GM18526 (cell line): ENCODE data around the gene LRRIQ4.

Experiments
- POLR2A ChIP-seq: IDR thresholded peaks from 3 replicates; pipeline ENCODE4 v1.6.1; 2011; ENCODE audit not compliant: insufficient read length; ENCODE audit errors: extremely low read depth

Gene LRRIQ4

DNA sequence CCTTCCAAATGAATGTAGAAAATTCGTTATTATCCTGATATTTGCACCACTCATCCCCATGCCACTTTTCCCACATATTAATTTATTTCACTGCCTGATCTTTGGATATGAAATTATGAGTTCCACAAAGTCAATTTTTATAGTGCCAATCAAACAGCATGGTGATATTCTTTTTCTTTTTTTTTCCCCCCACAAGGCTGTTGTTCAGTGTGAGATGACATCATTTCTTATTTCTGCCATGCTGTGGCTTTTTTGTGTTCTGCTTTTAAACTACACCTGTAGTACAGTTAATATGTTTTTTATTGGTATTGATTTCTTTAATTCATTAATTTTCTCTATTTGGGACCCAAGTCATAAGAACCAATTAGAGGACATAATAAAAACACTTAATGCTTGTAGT, 24.9 kb upstream of the LRRIQ4 start:
- no peak for TF ChIP-seq POLR2A

DNA sequence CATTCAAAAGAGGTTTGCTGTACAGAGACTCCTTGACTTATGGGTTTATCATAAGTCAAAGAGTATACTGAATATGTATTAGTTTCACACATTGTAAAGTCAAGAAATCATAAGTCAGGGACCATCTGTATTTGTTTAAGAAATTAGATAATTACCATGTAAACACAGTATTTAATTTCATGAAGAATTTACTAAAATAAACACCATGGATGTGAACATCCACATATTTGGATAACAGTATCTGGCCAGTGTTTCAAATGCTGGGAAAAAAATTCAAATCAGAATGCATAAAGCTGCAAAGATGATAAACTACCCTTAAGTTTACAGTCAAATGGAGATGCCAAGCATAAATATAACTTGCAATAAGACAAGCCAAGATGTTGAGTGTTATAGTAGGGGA, 22.5 kb upstream of the LRRIQ4 start:
- no peak for TF ChIP-seq POLR2A

DNA sequence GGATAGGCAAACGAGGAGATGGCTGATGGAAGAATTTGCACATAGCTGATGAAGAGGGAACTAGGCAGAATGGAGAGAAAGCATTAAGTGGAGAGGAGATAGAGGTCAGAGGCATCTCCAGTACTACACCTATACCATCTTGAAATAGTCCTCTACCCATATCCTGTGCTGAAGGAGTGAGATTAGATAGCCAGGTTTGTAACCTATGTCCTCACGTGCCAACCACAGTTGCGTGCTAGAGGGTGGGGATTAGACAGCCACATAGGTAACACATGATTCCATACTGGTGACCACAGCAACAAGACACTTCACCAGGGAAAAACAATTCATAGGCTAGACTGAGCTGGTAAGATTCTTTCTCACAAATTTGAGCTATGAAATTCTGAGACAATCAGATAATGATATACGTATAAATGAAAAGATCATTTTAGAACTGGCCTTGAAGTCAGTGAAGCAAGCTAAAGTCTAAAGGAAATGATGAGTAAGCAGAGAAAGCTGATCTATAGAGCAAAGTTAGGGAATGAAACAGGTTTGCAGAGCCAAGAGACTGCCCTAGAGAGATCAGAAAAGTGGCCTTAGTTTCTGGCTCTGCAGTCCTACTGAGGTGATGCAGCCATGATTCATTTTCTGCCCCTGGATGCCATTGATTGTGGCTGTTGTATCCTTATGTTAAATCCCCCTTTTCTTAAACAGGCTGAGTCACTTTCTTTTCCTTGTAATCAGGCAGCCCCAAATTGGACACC, 21.8 kb upstream of the LRRIQ4 start:
- no peak for TF ChIP-seq POLR2A

DNA sequence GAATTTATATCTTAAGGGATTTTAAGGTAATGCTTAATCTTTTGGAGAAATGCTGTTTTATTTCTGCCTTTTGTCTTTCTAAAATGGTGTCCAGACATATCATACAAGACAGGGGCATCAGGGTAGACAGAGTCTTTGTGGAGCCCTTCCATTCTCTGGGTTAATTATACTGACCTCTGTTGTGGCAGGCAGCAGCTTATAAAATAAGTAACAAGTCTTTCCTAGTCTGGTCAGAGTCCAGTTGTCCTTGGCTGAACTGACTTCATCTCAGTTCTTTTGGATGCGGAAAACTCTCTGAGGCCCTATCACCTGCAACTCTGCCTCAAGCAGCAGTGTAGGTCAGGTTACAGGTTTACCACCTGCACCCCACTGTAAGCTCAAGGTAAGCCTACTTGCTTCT, 20.3 kb upstream of the LRRIQ4 start:
- no peak for TF ChIP-seq POLR2A

DNA sequence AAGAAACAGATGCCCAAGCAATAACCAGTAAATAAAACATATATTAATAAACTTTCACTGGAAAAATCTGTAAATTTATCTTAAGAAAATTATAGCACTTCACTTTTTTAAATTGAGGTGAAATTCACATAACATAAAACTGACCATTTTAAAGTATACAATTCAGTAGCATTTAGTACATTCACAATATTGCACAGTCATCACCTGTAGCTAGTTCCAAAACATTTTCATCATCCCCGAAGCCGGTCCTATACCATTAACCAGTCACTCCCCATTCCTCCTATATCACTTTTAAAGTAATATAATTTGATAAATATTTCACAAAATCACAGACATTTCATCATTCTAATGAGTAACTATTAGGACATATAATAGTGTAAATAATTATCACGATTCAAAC, 8.0 kb upstream of the LRRIQ4 start:
- TF ChIP-seq POLR2A, result no peak

DNA sequence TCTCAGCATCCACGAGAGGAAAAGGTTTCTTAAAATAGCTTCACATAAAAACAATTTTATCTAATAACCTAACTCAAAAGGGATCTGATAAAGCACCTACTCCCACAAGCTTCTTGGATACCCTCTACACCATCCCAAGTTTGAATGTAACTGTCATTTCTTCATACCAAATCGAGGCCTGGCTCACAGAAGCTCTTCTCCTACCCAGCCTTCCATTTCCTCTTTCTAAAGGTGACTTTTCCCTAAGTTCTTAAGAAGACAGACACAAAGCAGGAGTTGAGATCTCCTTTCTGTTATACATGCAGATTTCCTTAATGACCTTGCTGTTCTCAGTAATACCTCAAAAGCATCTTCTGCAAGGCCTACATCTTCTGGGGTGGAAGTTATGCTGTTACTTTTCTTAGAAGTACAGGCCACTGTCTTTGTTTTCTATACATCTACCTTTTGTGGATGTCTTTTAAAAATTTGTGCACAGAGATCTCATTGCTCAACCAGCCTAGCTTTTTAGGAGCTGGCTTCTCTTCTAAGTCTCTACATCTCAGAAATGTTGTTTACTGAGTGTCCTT, 3.4 kb upstream of the LRRIQ4 start:
- TF ChIP-seq POLR2A, result no peak

DNA sequence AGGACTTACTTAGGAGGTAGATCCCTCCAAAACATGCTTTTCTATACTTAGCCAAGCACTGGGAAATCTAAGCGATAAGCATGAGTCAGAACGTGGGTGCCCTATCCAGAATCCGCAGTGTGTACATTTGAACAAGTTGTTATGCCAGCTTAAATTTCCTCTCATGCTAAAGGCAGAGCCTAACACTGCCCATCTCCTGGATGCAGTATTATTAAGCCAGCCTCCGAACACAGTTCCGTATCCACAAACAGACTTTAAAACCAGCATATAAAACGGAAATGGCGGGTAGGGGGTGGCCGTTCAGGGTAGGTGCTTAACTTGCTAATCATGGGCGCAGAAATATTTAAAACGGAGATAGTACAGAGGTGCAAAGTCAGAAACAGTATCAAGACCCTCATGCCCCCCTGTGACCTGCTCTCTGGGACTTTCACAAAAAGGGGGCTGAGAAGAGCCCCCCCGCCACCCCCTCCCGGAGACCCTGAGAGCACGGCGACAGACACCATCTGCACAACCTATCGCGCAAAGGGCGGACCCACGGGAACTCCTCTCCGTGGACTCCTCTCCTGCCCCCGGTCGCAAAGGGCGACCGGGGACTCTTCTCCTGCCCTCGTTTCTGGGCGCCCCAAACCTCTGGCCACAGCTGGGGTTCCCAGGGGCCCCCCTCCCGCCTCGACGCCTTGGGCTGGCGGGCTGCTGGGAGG, 889 bp upstream of the LRRIQ4 start:
- TF ChIP-seq POLR2A, result no peak

DNA sequence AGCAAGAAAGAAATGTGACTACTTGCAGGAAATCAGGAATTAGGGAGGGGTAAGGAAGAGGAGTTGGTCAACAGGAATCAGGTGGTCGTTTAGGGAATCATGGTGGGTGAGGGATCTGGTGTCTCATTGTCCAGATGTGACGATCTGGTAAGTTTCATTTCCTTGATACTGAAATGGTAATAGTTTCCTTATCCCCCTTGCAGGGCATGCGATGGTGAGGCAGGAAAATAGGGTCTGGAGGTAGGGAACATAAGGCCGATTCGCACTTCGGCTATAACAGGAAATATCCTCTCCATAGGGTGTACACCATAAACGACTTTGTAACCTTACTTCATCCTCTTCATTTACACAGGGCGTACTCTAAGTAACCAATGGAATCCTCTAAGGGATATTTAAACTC, 608 bp downstream of the LRRIQ4 start:
- no peak for TF ChIP-seq POLR2A

DNA sequence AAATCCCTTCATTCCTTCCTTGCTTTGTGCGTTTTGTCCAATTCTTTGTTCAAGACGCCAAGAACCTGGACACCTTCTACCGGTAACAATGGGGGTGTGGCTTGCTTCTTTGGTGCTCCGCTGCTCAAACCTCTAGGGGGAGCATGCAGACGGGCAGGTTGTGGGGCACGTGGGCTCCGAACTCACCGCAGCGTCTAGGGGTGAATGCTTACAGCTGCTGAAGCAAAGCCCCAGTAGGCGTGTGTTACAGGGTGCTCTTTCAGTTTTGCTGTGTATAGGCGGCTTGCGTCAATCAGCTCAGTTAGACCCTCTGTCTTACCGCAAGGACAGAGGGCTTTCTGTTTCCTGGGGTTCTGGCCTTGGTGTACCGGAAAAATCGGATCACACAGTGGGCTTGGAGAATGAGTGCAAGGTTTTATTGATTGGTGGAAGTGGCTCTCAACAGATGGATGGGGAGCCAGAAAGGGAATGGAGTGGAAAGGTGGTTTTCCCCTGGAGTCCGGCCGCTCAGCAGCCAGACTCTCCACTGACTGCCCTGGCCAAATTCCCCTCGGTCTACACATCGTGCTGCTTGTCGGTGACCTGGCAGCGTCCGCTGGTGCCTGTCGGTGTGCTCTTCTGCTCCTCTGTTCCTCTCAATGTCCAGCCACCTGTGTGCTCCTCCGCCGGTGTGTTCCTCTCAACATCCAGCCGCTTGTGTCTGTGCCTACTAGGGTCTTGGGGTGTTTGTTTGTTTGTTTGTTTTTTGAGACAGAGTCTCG, 1.3 kb downstream of the LRRIQ4 start:
- TF ChIP-seq POLR2A, result no peak

DNA sequence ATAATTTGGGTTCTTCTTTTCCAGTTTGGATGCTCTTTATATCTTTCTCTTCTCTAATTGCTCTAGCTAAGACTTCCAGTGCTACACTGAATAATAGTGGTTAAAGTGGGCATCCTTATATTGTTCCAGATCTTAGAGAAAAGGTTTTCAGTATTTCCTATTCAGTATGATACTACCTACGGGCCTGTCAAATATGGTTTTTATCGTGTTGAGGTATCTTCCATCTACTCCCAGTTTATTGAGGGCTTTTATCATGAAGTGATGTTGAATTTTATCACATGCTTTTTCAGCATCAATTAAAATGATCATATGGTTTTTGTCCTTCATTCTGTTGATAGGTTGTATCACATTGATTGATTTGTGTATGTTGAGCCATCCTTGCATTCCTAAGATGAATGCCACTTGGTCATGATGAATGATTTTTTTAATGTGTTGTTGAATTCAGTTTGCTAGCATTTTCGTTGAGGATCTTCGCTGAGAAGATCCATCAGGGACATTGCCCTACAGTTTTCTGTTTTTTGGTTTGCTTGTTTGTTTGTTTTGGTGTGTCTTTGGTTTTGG, 3.0 kb downstream of the LRRIQ4 start:
- TF ChIP-seq POLR2A, result no peak

DNA sequence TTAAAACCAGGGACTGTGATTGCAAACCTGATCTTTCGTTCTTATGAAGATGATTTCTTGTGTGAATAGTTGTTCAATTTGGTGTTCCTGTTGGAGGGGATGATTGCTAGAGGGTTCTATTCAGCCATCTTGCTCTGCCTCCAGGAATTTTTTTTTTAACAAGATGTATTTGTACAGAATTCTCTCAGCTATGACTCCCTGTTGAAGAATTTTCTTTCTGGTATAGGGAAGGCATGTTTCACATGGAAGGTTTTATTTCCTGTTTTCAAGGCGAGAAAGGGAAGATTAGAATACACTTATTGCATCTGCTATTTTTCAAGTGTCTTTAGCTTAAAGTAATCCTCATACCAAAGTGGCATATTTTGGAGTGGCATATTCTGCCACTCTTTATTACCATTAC, 5.6 kb downstream of the LRRIQ4 start:
- TF ChIP-seq POLR2A, result no peak

DNA sequence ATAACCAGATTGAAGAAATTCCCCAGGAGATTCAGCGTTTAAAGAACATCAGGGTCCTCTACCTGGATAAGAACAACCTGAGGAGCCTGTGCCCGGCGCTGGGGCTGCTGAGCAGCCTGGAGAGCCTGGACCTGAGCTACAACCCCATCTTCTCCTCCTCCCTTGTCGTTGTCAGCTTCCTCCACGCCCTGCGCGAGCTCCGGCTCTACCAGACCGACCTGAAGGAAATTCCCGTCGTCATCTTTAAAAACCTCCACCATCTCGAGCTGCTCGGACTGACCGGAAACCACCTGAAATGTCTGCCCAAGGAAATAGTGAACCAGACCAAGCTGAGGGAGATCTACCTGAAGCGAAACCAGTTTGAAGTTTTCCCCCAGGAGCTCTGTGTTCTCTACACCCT, 9.4 kb downstream of the LRRIQ4 start:
- TF ChIP-seq POLR2A, result no peak

DNA sequence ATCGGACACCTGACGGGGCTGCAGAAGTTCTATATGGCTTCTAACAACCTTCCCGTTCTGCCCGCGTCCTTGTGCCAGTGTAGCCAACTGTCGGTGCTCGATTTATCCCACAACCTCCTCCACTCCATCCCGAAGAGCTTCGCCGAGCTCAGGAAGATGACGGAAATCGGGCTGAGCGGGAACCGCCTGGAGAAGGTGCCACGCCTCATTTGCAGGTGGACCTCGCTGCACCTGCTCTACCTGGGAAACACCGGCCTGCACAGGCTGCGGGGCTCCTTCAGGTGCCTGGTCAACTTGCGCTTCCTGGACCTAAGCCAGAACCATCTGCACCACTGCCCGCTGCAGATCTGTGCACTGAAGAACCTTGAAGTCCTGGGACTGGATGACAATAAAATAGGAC, 9.9 kb downstream of the LRRIQ4 start:
- TF ChIP-seq POLR2A, result no peak

DNA sequence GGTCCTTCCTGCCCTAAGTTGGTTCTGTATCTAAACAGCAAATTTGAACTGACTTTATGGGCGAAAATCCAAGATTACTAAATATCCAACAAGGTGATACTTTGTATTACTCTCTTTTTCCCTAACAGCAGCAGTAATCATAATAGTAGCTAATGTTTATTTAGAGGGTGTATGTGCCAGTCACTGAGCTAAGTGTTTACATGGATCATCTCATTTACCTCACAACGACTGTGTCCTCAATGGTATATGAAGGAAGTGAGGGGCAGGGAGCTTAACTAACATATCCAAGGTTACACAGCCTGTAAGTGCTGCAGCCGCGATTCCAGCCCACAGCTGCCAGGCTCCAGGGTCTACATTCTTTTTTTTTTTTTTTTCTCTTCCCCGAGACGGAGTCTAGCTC, 10.3 kb downstream of the LRRIQ4 start:
- no peak for TF ChIP-seq POLR2A

DNA sequence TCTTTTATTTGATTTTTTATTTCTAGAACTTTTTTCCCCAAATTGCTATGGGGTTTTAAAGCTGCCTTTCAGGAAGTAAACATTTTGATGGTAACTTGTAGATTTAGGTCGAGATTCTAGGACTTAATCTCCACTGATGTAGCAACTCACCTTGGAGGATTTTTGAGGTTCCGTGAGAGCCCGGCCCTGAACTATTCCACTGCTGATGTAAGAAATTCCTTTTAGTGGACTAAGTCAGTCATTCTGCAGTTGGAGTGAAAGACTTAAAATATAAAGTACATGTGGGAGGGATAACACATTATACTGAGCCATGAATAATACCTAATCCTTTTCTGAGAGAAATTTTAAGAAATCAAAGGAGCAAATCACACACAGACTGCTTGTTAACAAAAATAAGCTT, 12.6 kb downstream of the LRRIQ4 start:
- TF ChIP-seq POLR2A, result no peak
